GM18508 (cell line): ENCODE measurements around the gene WDR27.
A peak's percentile ranks its signal among the peaks of the same experiment; 100 is the strongest.
"Not testable (repeated sequence)": the region's sequence is repeated elsewhere in the genome, so short reads cannot be mapped to it uniquely, and the experiment has no call there.

Experiments
- ATAC-seq: cut with Tn5 transposase; IDR thresholded peaks from one replicate; pipeline ENCODE4 v1.9.1; 2021; ENCODE audit warnings: moderate number of reproducible peaks; ENCODE audit not compliant: insufficient read depth, unreplicated experiment

WDR27 gene

GRCh38 chr6:169499848-169500247 is 202.0 kb downstream of the WDR27 start:
- no peak for ATAC-seq

DNA sequence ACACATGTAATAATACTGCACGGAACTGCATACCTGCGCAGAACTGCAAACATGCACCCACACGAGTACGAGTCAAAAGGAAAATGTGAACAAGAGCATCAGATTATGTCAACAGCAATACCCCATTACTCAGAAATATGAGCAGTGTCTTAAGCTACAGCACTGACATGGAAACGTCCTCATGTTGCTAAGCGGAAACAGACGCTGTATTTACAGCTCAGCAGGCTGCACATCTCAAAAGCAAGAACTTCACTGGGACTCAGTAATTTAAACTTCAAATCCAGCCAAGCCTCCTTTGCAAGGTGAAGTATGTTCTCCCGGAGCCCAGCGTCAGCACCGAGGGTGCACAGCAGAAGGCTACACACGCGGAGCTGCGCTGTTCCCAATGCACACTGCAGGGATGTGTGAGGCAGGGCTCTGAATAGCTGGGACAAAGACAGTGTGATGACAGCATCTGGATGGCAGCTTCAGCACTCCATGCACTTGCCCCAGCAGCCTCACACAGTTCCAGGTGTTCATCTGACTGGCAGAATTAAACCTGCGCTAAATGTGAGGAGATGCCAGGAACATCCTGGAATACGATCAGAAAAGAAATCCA is 202.8 kb downstream of the WDR27 start:
- no peak for ATAC-seq

DNA sequence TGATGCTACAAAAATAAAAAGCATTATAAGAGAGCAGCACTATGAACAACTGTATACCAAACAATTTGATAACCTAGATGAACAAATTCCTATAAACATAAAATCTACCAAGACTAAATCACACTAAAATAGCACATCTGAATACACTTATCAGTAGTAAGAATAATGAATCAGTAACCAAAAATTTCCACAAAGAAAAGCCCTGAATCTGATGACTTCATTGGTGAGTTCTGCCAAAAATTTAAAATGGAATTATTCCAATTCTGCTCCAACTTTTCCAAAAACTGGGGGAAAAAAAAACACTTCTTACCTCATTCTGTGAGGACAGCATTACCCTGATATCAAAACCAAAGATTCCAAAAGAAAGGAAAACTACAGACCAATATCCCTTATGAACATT is 206.2 kb downstream of the WDR27 start:
- ATAC-seq: no peak

DNA sequence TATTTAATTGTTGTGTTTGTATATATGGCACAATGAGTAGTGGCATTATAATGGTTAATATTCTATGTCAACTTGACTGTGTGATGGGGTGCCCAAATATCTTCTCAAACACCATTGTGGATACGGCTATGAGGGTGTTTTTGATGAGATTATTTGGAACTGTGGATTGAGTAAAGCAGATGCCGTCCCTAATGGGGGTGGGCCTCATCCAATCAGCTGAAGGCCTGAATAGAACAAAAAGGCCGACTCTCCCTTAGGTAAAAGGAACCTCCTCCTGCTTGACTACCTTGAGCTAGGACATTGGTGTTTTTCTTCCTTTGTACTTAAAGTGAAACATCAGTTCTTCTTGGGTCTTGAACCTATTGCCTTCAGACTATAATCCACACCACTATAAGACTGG is 207.8 kb downstream of the WDR27 start:
- ATAC-seq: no peak

DNA sequence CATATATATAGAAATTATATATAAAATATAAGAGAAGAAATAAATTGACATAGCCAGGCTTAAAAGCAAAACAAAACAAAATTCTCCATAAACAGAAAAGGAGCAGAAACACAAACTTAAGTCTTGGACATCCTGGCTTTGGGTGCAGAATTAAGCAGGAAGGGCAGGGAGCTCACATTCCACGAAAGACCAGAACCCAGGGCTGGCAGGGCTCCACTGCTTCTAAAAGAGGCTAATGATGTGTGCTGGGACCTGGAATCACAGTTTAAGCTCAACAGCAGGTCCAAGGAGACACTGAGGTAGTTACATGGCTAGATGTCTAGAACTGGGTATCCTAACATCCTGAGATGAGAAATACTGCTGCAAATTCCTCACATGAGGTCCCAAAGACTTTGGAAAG is 210.3 kb downstream of the WDR27 start:
- ATAC-seq: no peak

DNA sequence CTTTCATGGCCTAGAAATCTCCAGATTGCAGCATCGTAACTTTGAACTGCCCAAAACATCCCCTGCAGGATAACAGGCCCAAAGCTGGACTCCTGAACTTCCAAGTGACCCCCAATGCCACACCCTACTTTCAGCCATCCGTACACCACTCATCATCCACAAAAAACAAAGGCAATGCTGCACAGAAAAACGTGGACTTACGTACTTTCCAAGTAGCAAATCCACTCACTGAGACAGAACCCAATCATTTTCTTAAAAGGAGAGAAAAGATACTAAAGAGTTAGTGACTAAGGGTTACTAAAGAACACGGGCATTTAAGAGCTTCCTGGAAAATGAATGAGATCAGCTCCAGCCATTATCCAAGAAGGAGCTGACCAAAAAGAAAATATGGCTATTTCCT is 211.0 kb downstream of the WDR27 start:
- no peak for ATAC-seq

DNA sequence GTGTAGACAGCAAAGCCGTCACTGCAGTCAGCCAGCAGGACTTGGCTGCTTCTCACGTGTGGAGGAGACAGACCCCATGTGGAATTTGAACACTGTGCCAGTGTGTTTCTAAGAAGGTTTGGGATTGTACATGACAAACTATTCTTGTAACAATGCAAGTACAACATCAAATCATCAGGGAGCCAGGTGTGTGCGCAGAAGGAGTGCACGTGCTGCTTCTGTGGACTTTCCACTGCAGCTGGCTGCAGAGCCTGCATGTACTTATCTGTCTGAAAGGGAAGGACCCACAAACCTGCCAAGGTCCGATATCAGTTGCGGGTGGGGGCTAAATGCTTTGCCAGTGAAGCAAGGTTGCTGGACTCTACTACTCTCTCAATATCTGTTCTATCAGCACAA is 211.6 kb downstream of the WDR27 start:
- ATAC-seq: no peak

- ATAC-seq: no peak
Measured at GRCh38 chr6:169489563-169490245, 212.1 kb downstream of the WDR27 start.

- ATAC-seq: no peak
Measured at GRCh38 chr6:169487579-169488436, 214.0 kb downstream of the WDR27 start.

GRCh38 chr6:169479783-169480495 is 221.9 kb downstream of the WDR27 start:
- ATAC-seq: no peak

DNA sequence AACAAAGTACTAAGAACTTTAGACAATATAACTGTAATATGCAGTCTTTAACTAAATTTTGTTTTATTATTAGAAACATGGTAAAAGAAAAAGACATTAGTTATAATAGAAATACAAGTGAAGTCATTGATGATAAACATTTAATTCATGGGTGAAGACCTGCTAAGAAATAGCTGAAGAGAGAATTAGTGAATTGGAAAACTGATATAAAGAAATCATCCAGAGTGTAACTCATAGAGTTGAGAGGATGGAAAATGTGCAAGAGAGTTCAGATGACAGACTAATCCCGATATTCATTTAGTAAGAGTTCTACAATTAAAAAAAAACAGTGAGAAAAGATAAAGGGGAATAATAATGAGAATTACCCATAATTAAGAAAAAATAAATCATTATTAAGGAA is 227.5 kb downstream of the WDR27 start:
- no peak for ATAC-seq

- ATAC-seq: peak; percentile 91
Measured at GRCh38 chr6:169473663-169474062, 228.2 kb downstream of the WDR27 start.

DNA sequence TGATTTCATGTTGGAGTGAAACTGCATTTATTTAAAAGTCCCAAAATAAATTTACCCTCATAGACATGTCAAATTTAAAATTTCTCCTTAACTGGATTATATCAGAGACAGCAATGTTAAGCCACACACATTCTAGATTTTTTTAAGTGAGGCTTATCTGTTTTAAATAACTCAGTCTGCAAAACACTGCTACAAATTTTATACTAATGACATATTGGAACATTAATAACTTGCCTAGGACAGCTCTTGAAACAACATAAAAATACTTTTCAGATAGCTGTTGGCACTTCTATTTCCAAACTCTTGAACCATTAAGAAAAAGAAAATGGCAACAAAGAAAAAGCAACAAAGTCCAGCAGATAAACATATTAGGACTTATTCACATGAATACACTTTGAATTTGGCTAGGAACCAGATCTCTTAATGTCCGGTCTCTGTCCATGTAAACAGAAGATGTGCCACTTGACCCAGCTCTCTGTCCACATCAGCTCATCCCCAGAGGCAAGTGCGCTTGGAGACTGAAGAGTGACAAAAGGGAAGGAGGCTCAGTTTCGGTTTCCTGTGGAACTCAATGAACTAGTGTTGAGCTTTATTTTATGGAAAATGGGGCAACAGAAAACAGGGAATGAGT is 228.9 kb downstream of the WDR27 start:
- no peak for ATAC-seq

DNA sequence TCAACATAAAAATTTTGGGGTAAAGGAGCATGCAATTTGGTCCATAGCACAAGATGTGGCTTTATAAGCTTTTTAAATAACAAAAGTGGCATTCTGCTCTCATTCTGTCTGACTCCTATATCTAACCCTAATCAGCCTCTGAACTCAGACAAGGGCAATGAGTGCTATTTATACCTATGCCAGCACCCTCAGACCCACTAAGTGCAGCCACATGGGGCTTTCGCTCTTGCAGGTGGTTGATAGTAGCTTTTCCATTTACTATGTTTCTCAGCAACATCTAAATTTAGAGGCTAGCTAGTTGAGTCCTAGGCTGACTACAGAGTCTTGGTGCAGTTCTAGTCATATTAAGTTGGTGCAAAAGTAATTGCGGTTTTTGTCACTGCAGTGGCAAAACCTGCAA is 231.0 kb downstream of the WDR27 start:
- no peak for ATAC-seq

GRCh38 chr6:169469028-169469427 is 232.8 kb downstream of the WDR27 start:
- no peak for ATAC-seq

DNA sequence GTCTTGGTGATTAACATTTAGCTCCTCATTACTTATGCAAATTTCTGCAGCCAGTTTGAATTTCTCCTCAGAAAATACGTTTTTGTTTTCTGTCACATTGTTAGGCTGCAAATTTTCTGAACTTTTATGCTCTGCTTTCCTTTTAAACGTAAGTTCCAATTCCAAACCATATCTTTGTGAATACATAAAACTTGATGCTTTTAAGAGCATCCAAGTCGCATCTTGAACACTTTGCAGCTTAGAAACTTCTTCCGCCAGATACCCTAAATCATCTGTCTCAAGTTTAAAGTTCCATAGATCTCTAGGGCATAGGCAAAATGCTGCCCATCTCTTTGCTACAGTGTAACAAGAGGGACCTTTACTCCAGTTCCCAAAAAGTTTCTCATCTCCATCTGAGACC is 234.1 kb downstream of the WDR27 start:
- ATAC-seq: not testable (repeated sequence)

GRCh38 chr6:169466256-169466655 is 235.6 kb downstream of the WDR27 start:
- ATAC-seq: not testable (repeated sequence)

- ATAC-seq: no peak
Measured at GRCh38 chr6:169457762-169458161, 244.1 kb downstream of the WDR27 start.

DNA sequence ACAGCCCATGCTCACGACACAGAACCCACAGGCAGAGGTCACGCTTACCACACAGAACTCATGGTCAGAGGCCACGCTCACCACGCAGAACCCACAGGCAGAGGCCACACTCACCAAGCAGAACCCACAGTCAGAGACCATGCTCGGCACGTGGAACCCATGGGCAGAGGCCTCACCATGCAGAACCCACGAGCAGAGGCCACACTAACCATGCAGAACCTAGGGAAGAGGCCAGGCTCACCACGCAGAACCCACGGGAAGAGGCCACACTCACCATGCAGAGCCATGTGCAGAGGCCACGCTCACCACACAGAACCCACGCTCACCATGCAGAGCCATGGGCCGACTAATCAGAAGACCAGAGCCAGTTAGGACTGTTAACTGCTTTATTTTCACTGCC is 245.0 kb downstream of the WDR27 start:
- ATAC-seq: no peak

- no peak for ATAC-seq
Measured at GRCh38 chr6:169455470-169455869, 246.4 kb downstream of the WDR27 start.
